NT2/D1 (cell line): ENCODE data around the gene LTBP1.

ENCODE experiments used
- YY1 ChIP-seq: IDR thresholded peaks from 2 replicates; pipeline ENCODE4 v1.6.1; 2011; ENCODE audit not compliant: insufficient read length, insufficient read depth
- ZNF274 ChIP-seq: IDR thresholded peaks from 2 replicates; pipeline ENCODE4 v1.6.1; 2011; ENCODE audit warnings: mild to moderate bottlenecking, low read depth, low read length

GRCh38 chr2:32960238-32960637 lies 13.5 kb downstream of the LTBP1 start:
- TF ChIP-seq YY1 (no peak), ZNF274 (no peak)
